ENCODE measurements around the gene NGLY1.

NGLY1 gene

DNA sequence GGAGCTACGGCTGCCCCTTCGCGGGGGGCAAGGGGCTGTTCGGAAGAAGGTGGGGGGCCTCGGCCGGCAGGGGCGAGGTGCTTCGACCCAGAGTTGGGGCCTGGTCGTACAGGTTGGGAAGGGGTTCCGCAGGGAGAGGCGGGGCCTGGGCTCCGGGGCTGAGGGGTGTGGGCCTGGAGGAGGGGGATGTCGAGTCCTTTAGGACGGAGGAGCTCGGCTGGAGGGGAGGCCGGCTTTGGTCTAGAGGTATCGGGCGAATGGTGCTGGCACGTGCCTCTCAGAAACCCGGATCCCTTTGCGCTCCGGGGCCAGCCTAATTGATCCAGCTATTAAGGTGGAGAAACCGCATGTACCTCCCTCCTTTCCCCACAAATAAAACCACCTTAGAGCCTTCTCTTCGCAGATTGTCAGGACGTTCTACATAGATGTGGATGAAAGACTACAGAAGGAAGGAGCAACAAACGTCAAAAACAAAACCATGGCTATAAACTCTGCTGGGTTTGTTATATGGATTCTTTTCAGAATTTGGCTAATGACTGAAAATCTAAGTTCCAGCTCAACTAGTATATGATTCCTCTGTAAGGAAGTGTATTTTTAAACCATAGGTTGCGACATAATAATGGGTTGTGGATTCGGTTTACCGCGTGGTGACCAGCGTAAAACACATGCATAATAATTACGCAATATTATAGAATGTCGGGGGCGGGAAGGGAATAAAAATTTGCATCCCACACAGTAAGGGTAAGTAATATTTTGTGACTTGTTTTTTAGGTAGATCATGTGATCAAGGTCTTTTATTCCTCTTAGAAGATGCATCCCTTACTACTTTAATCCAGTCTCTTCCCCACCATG, 644 bp upstream of the NGLY1 start:
- DNase-seq = no peak

DNA sequence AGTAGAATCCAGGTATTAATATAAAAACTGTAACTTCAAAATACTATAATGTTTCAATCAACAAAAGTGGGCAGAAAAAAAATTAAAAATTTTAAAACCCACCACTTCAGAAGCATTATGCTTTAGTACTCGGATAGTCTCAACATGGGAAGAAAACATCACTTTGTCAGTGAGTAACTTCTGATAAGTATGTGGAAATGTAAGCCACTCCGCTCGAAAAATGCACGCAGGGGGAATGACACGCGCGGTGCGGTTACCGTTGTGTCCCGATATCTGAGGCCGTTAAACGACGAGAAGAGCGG, 656 bp downstream of the NGLY1 start:
- DNase-seq = no peak

DNA sequence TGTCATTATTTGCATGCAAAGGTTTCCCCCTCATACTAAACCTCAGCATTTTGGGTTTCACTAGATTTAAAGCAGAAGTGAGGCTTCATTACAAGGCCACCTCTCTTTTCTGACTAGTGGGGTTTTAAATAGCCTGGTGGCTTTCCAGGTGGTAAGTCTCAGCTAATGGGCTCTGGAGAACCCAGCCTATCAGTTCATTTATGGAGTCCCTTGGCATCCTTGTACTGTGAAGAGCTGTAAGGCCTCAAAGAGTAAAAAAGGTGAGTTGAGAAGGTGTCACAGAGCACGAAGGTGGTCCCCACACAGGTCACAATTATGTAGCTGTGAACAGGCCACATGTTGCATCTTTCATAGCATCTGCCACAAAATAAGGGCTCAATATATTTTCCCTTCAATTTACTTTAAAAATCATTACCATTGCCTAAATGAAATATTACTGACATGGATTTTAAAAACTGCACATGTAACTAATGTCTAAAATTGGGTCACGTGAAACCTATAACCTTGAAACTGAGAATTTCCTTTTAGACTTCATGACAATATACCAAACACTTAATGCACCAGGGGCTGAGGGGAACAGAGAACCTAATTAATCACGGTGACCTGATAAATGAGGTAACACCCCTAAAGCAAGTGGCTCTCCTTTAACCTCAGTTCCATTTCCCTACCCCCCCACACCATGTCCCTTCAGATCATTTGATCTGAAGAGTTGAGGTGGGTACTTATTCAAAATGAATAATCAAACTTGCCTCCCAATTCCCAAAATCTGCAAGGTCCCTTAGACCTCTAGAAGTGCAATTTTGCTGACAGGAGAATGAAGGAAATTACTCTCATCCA, 1.3 kb downstream of the NGLY1 start:
- no peak for DNase-seq

DNA sequence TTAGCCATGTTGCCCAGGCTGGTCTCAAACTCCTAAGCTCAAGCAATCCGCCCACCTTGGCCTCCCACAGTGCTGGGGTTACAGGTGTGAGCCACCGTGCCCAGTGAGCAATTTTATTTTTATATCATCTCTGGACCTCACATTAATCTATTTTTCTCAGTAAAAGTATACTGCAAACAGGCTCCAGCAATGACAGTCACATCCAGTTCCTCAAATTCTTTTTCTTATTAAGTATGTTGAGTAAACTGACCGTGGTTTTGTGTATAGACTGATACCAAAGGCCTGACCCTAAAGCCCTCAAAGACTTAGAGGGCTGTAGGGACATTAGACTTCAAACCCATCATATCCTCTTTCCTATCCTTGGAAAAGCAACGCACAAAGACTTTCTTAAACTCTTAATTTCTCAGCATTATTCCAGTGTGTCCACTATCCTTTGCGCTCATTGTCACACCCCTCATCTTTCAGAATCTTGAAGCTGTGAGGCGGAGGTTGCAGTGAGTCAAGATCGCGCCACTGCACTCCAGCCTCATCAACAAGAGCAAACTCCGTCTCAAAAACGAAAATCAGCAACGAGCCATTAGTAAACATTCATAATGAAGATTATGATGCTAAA, 2.0 kb downstream of the NGLY1 start:
- DNase-seq = no peak

DNA sequence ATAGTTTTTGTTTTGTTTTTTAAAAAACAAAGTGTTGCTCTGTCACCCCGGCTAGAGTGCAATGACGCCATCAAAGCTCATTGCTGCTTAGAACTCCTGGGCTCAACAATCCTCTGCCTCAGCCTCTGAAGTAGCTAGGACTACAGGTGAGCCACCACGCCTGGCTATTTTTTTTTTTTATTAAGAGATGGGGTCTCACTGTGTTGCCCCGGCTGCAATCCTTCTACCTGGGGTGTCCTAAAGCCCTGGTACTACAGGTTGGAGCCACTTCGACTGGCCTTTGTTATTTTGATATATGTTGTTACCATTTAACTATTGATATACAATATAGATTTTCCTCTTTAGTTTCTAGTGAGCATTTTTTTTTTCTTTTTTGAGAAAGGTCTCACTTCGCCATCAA, 2.6 kb downstream of the NGLY1 start:
- DNase-seq = no peak

DNA sequence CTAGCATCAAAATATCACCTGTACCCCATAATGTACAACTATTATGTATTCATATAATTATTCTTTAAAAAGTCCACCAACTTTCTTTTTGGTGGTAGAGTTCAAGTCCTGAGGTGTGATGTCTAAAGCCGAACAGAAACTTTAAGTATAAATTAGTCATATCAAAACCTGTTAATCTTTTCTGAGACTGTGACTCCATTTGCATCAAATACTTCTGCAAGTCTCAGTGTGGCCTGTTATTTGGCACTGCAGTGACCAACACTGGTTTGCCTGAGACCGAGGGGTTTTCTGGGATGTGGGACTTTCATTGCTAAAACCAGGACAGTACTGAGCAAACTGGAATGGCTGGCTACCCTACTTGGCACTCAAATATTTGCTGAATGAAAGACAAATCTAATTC, 7.3 kb downstream of the NGLY1 start:
- DNase-seq = no peak

DNA sequence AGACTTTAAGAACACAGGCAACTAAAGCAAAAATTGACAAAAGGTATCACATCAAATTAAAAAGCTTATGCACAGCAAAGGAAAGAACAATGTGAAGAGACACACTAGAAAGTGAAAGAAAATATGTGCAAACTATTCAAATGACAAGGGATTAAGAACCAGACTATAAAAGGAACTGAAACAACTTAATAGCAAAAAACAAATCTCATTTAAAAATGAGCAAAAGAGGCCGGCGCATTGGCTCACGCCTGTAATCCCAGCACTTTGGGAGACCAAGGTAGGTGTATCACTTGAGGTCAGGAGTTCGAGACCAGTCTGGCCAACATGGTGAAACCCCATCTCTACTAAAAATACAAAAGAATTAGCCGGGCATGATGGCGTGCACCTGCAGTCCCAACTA, 14.4 kb downstream of the NGLY1 start:
- no peak for DNase-seq

DNA sequence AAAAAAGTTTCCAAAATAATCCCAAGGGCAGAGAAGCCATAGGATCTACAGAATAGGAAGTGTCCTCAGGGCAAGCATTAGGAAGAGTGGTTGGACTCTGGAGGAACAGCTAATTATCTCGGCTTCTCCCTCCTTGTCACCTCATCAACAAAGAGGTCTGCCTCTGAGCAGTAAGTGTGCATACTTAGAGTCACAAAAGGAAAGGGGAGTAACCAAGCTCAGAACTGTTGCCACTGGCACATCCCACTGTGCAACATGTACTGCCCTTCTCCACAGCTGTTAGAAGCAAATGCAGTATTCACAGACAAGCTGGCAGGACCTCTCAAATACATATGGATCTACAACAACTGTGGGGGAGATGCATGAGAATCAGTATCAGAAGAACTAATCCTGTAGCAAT, 31.5 kb downstream of the NGLY1 start:
- DNase-seq = no peak

DNA sequence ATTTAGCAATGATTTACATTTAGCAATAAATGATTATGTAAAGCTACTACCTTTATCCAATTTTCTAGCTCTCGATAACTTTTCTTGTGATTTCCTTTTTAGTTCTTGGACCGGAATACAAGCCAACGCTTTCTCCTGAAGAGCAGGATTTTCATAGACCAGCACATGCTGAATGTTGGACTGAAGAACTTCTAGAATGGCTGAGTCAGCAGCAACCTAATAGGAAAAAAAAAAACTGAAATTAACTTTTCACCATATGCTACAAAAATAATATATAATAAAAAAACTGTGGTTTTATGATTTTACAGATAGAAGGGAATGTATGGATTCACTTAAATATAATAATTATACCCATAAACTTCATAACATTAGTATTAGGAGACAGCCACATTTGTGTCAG, 32.2 kb downstream of the NGLY1 start:
- no peak for DNase-seq

DNA sequence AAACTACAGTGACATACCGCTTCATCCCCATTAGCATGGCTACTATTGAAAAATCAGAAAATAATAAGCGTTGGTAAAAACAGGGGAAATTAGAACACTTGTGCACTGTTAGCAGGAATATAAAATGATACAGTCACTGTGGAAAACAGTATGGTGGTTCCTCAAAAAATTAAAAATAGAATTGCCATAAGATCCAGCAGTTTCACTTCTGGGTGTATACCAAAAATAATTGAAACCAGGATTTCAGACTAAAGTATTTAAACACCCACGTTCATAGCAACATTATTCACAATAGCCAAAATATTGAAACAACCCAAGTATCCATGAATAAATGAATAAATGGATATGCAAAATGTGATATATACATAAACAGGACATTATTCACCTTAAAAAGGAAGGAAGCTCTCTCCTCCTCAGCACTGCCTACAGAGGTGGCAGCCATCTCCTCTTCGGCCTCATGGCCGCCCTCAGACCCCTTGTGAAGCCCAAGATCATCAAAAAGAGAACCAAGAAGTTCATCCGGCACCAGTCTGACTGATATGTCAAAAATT, 34.1 kb downstream of the NGLY1 start:
- no peak for DNase-seq

DNA sequence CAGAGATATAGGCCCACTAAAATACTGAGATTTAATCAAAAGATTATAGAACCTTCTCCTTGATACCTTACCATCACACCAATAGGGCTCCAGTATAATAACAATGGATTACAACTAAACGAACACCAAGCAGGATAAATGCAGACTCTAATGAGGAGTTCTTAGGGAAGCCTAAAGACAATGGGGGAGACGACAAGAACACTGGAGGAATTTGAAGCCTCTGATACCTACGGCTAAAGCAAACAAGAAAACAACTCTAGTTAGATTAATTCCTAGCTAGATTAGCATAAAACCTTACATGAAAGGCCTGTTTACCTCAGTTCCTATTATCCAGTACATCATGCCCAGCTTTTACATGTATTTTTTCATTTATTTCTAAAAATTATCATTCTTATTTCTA, 35.1 kb downstream of the NGLY1 start:
- DNase-seq = no peak

DNA sequence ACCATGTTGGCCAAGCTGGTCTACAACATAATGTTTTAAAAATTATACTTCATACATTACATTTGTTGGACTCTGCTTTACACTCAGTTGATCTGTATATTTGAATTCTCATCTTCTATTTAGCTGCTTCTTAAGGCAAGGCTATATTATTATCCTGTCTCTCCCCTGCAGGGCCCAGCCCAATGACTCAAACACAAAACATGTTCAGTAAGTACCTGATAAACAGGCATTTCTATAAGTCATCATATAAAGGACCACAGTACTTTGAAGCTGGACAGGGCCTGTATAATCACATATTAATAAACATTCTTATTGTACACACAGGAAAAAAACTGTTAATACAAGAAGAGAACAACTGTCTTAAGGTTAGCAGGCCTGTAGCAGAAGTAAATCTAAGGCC, 36.2 kb downstream of the NGLY1 start:
- no peak for DNase-seq

DNA sequence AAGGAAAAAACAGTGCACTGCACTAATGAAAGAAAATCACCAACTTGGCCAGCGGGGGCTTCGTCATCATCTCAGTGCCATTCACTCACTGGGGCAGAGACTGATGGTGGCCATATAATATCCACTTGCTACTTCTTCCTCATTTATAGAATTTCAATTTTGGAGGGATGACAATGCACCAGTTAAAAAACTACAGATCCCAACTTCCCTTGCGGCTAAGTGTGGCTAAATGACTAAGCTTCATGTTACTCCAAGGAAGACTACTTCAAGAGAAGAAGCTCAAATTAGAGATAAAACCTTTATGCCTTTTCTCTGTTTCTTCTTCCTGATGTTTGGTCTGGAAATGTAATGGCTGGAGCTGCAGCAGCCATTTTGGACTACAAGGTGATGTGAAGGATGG, 38.8 kb downstream of the NGLY1 start:
- DNase-seq = no peak

DNA sequence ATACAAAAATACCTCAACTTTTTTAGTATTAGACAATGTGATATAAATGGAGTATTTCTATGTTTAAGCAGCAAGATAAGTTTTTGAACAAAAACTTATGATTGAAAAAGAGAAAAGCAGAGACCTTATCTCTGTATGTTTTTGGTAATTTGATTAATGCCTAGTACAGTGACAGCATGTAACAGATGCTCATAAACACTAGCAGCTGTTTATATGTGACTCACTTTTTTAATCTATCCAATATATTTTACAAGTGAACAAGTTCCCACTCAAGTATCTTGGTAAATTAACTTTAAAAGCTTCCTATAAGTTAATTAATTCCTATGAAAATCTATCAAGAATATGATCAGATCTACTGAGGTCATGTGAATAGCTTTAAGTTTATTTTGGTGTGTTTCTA, 55.1 kb downstream of the NGLY1 start:
- no peak for DNase-seq

DNA sequence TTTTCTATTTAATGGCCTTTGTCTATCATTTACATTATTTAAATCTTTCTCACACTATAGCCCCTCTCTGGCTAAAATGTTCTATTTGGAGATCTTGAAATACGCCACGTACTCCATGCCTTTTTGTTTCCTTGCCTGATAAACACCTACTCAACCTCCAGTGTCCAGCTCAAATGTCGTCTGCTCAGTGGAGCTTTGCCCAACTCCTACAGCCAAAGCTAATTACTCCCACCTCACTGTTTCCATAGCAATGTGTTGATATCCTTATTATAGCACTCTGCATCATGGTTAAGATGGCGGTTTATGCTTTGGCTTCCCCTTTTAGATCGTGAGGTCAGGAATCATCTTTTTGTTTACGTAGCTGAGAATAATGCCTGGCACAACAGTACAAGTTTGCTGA, 55.9 kb downstream of the NGLY1 start:
- DNase-seq = no peak

DNA sequence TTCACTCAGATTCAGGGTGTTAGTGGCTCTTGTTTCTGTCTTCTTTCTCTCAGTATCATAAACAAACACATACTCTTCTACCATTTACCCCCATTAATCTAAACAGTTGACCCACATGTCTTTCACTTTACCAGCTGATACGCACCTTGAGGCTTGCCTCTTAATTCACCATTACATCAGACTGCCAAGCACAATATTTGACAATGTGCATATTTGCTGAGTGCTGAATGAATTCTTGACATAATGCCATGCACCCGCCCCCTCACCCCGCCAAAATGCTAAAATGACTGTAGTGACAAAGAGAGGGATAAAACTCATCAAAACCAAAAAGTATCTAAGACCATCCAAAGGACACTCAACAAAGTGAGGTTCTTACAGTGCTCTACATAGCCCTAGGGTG, 57.4 kb downstream of the NGLY1 start:
- no peak for DNase-seq

DNA sequence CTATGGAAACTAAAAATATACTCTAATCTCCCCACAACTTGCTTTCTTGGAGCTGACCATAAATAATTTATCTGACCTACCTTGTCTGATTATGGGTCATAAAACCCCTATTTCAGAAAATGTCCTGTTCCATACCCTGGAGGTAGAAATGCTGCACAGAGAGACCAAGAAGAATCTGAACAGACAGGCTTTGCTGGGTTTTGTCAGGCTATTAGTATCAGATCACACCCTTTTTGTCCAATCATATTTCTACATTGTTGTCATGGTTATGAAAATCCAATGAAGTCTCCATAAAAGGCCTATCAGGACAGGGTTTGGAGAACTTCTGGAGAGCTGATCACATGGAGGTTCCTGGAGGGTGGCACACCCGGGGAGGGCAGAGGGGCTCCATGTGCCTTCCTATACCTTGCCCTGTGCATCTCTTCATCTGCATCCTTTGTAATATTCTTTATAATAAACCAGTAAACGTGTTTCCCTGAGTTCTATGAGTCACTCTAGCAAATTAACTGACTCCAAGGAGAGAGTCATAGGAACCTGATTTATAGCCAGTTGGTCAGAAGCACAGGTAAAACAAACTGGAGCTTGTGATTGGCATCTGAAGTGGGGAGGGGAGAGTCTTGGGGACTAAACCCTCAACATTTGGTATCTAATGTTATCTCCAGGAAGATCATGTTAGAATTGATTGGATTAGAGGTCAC, 58.1 kb downstream of the NGLY1 start:
- no peak for DNase-seq

DNA sequence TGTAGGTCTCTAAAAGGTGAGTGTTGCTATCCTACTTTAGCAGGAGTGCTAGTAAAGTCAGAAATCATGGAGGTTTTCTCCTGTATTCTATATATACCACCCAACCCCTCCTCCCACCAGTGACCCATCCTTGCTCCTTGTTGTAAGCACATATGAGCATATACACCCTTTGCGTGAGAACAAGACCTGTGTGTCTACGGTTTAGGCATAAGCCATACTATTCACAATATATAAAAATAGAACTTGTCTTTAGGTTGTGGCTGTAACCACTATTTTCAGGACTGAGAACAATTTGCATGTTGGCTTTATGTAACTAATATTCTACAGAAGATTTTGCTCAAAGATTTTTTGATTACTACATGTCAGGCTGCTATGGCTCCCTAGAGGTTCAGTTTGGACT, 59.4 kb downstream of the NGLY1 start:
- no peak for DNase-seq

DNA sequence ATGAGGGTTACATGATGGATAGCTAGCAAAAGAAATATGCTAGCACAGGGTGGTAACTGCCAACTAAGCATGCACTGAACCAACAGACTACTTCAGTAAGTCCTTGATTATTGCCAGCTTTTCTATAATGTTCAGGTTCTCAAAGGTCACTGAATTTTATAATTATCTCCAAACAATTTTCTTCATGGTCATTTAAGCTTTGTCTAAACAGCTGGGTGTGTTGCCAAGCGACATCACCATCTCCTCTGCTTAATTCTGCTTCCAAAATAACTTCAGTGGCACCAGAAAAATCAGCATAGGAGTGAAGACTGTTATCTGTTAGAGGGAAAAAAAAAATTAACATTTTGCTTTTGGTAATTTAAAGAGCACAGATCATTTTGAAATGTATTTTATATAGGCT, 63.9 kb downstream of the NGLY1 start:
- no peak for DNase-seq

DNA sequence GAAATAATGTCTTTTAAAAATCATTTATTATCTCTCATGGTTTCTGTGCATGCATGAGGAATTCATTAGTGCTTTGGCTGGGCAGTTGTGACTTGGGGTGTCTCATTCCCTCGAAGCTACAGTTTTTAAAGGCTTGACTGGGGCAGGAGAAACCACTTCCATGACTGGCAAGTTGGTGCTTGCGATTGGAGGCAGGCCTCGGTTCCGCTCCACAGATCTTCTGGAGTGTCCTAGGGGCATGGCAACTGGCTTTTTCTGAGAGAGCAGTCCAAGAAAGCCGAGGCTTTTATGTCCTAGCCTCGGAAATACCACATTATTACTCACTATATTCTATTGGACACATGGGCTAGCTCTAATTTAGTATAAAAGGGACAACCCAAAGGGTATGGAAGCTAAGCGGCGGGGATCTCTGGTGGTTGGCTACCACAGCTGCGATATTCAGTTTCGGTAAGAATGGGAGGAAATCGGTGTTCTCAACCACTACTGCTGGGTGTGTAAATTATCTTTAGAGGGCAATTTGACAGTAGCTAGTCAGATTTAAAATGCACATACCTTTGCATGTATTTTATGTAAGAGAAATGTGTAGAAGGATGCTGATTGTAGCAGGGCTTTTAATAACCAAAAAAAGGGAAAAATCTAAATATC, 69.8 kb downstream of the NGLY1 start:
- no peak for DNase-seq

DNA sequence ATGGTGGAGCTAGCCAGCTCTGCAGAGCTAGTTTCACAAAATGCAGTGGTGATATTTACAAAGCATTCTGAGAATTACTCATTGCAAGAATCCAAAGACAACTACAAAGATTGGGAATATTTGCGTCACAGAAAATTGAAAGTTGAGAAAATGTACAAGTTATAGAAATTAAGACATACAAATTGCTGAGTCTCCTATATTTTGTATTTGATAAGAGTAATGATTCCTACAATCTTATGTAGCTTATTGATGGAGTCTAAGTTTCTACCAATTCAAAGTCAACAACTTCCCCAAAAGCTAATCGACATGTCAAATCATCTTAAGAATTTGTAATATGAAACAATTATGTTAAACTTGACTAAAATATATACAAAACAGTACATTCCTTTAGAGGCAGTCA, 72.2 kb downstream of the NGLY1 start:
- no peak for DNase-seq

DNA sequence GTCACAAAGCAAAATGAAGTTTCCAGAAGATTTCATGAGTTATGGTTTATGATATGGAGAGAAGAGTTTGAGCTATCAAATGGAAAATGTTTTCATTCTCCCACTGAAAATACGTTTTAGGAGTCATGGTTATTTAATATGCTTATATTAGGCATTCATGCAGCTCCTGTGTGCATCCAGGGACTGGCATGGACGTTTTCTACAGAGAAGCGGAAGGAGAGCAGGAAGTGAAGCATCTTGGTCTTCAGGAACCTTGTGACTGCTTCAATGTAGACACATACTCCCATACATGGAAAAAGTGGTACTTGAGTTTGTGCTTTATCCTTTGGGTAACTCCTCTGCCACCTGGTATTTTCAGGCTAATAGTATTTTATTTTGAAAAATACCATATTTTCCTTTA, 75.2 kb downstream of the NGLY1 start:
- no peak for DNase-seq

All from DMS153 (cell line).